ENCODE results near the gene MAGI1. TPM values are rescaled to one million over a fixed set of nuclear protein-coding genes. Genes with fewer than 3 reads are reported as not detected.
A peak's percentile ranks its signal among the peaks of the same experiment; 100 is the strongest.

Gene MAGI1
- total RNA-seq, 2 donors from 2014 or later: 0.39 TPM; not detected in 1

GRCh38 chr3:65593780-65594752 lies 444.7 kb downstream of the MAGI1 start:
- H3K27ac Mint-ChIP-seq: no peak overlapping the region
- peaks cover 0 to 4% of the 10 kb centered on the region in 2 donors for H3K36me3 Mint-ChIP-seq
- no peak for DNase-seq (ENCODE audit: low spot score in 2 of 2)
- no peak for ATAC-seq
- peaks cover 13% of the 10 kb centered on the region in 2 donors for H3K9me3 Mint-ChIP-seq

- no peak for DNase-seq (ENCODE audit: low spot score in 2 of 2)
- Mint-ChIP-seq H3K27ac (no peak overlapping the region), H3K36me3 (peaks cover 0 to 4% of the 10 kb centered on the region in 2 donors), H3K9me3 (peaks cover 13% of the 10 kb centered on the region in 2 donors)
- ATAC-seq: no peak
These were observed 447.4 kb downstream of the MAGI1 start for GRCh38 chr3:65591313-65591712.

- no peak for DNase-seq (ENCODE audit: low spot score in 2 of 2)
- Mint-ChIP-seq H3K36me3 (no peaks in the 10 kb centered on the region), H3K27ac (no peak overlapping the region), H3K9me3 (peaks cover 9 to 13% of the 10 kb centered on the region in 2 donors)
- no peak for ATAC-seq
These were observed 449.8 kb downstream of the MAGI1 start for GRCh38 chr3:65588884-65589283.

GRCh38 chr3:65587650-65588439 lies 450.9 kb downstream of the MAGI1 start:
- Mint-ChIP-seq H3K36me3 (no peaks in the 10 kb centered on the region), H3K9me3 (peaks cover 9 to 13% of the 10 kb centered on the region in 2 donors), H3K27ac (no peak overlapping the region)
- ATAC-seq (no peak), DNase-seq (ENCODE audit: low spot score in 2 of 2) (no peak)

- no peaks in the 10 kb centered on the region for H3K36me3 Mint-ChIP-seq
These were observed 453.8 kb downstream of the MAGI1 start for GRCh38 chr3:65584913-65585312.

GRCh38 chr3:65584002-65584401 lies 454.7 kb downstream of the MAGI1 start:
- H3K36me3 Mint-ChIP-seq: no peaks in the 10 kb centered on the region
- no peak overlapping the region for H3K27ac Mint-ChIP-seq
- peaks cover 6 to 8% of the 10 kb centered on the region in 2 donors for H3K9me3 Mint-ChIP-seq
- ATAC-seq (no peak), DNase-seq (ENCODE audit: low spot score in 2 of 2) (no peak)

More at GRCh38 chr3:65584913-65585312, 453.8 kb downstream of the MAGI1 start:
- DNase-seq (ENCODE audit: low spot score in 2 of 2) (no peak), ATAC-seq (no peak)
- H3K27ac Mint-ChIP-seq: no peak overlapping the region
- H3K9me3 Mint-ChIP-seq: peaks cover 8 to 11% of the 10 kb centered on the region in 2 donors

- Mint-ChIP-seq H3K36me3 (no peaks in the 10 kb centered on the region), H3K27ac (no peak overlapping the region), H3K9me3 (peaks cover 6 to 8% of the 10 kb centered on the region in 2 donors)
- DNase-seq (ENCODE audit: low spot score in 2 of 2) (no peak), ATAC-seq (no peak)
These were observed 455.5 kb downstream of the MAGI1 start for GRCh38 chr3:65583188-65583587.

GRCh38 chr3:65582012-65582717 lies 456.6 kb downstream of the MAGI1 start:
- H3K36me3 Mint-ChIP-seq: no peaks in the 10 kb centered on the region

GRCh38 chr3:65581313-65581712 lies 457.4 kb downstream of the MAGI1 start:
- no peak overlapping the region for H3K27ac Mint-ChIP-seq
- no peaks in the 10 kb centered on the region for H3K36me3 Mint-ChIP-seq
- DNase-seq (ENCODE audit: low spot score in 2 of 2) (no peak), ATAC-seq (no peak)
- H3K9me3 Mint-ChIP-seq: peaks cover 6 to 14% of the 10 kb centered on the region in 2 donors

More at GRCh38 chr3:65582012-65582717, 456.6 kb downstream of the MAGI1 start:
- DNase-seq (ENCODE audit: low spot score in 2 of 2) (no peak), ATAC-seq (no peak)
- Mint-ChIP-seq H3K27ac (no peak overlapping the region), H3K9me3 (peaks cover 6 to 14% of the 10 kb centered on the region in 2 donors)

- DNase-seq (ENCODE audit: low spot score in 2 of 2) (no peak), ATAC-seq (no peak)
- H3K27ac Mint-ChIP-seq: peak overlapping the region in 1 of 2 donors; percentile 30
- H3K9me3 Mint-ChIP-seq: peaks cover 6 to 21% of the 10 kb centered on the region in 2 donors
- no peaks in the 10 kb centered on the region for H3K36me3 Mint-ChIP-seq
These were observed 459.9 kb downstream of the MAGI1 start for GRCh38 chr3:65578861-65579260.

- no peak for ATAC-seq
- H3K36me3 Mint-ChIP-seq: no peaks in the 10 kb centered on the region
- peaks cover 6 to 21% of the 10 kb centered on the region in 2 donors for H3K9me3 Mint-ChIP-seq
- DNase-seq (ENCODE audit: low spot score in 2 of 2): no peak
- H3K27ac Mint-ChIP-seq: no peak overlapping the region
These were observed 460.8 kb downstream of the MAGI1 start for GRCh38 chr3:65577843-65578430.

GRCh38 chr3:65576966-65577365 lies 461.8 kb downstream of the MAGI1 start:
- no peak overlapping the region for H3K27ac Mint-ChIP-seq
- ATAC-seq: no peak
- peaks cover 6 to 19% of the 10 kb centered on the region in 2 donors for H3K9me3 Mint-ChIP-seq
- no peaks in the 10 kb centered on the region for H3K36me3 Mint-ChIP-seq
- DNase-seq (ENCODE audit: low spot score in 2 of 2): no peak

- H3K36me3 Mint-ChIP-seq: no peaks in the 10 kb centered on the region
- peaks cover 0 to 12% of the 10 kb centered on the region in 2 donors for H3K9me3 Mint-ChIP-seq
- ATAC-seq (no peak), DNase-seq (ENCODE audit: low spot score in 2 of 2) (no peak)
- H3K27ac Mint-ChIP-seq: no peak overlapping the region
These were observed 462.5 kb downstream of the MAGI1 start for GRCh38 chr3:65576228-65576627.

GRCh38 chr3:65575376-65575840 lies 463.3 kb downstream of the MAGI1 start:
- no peaks in the 10 kb centered on the region for H3K36me3 Mint-ChIP-seq
- ATAC-seq (no peak), DNase-seq (ENCODE audit: low spot score in 2 of 2) (no peak)
- H3K27ac Mint-ChIP-seq: no peak overlapping the region
- peaks cover 0 to 12% of the 10 kb centered on the region in 2 donors for H3K9me3 Mint-ChIP-seq

- DNase-seq (ENCODE audit: low spot score in 2 of 2) (no peak), ATAC-seq (no peak)
- no peak overlapping the region for H3K27ac Mint-ChIP-seq
- H3K9me3 Mint-ChIP-seq: peaks cover 3 to 16% of the 10 kb centered on the region in 2 donors
- no peaks in the 10 kb centered on the region for H3K36me3 Mint-ChIP-seq
These were observed 465.1 kb downstream of the MAGI1 start for GRCh38 chr3:65573548-65574116.
